Muscle of leg (tissue), 11 donors: ENCODE results near the gene PASK. TPM values are rescaled to one million over a fixed set of nuclear protein-coding genes. Genes with fewer than 3 reads are reported as not detected.
A peak's percentile ranks its signal among the peaks of the same experiment; 100 is the strongest.

ENCODE experiments used
- DNase-seq: peaks from one replicate; pipeline ENCODE4 v3.0.0; 2013
- H3K27ac ChIP-seq: one replicate; pipeline ENCODE4 v1.5.1; 2013; ENCODE audit warnings: mild to moderate bottlenecking, low read length, control low read depth
- H3K27me3 ChIP-seq: one replicate; pipeline ENCODE4 v1.6.1; 2013; ENCODE audit warnings: low read length; ENCODE audit not compliant: control insufficient read depth, insufficient read depth
- H3K36me3 ChIP-seq: one replicate; pipeline ENCODE4 v1.6.1; 2013; ENCODE audit warnings: low read length; ENCODE audit not compliant: control insufficient read depth, insufficient read depth
- H3K4me1 ChIP-seq: one replicate; pipeline ENCODE4 v1.6.1; 2013; ENCODE audit warnings: low read length; ENCODE audit not compliant: control insufficient read depth, insufficient read depth
- H3K4me3 ChIP-seq: one replicate; pipeline ENCODE4 v1.5.1; 2013; ENCODE audit warnings: low read length, control low read depth
- H3K9me3 ChIP-seq: replicated peaks from 2 replicates; pipeline ENCODE4 v1.6.1; 2013; ENCODE audit warnings: low read depth, low read length; ENCODE audit not compliant: control insufficient read depth
- WGBS: methylation state at CpG from one replicate; pipeline ENCODE4 v1.1.5; 2013; ENCODE audit warnings: missing lambda C conversion rate; ENCODE audit not compliant: insufficient coverage; 5-methylcytosine and 5-hydroxymethylcytosine counted together
- polyA plus RNA-seq, 8 donors: library from polyadenylated mRNA; unstranded; fragments of 120-200 nt; gene quantifications; one replicate each; pipeline versions ENCODE4 v1.2.1 to v1.2.3, GENCODE V29; 2013; ENCODE audit warnings: inconsistent platforms in 1 of 8, low replicate concordance in 1 of 8; ENCODE audit not compliant: insufficient read length in 8 of 8, insufficient read depth in 1 of 8
- total RNA-seq: library from RNA; stranded (reverse); fragments of 120-200 nt; gene quantifications from one replicate; pipeline ENCODE4 v1.2.4, GENCODE V29; 2013

PASK gene
- total and polyA plus RNA-seq, 9 donors = 2.2 to 8.6 (median 6.1) TPM

GRCh38 chr2:241149675-241149924 lies 328 bp upstream of the PASK start:
- DNase-seq = no peak
- H3K4me3 ChIP-seq = peak overlapping the region; percentile 77
- no peaks in the 10 kb centered on the region for H3K9me3 ChIP-seq
- H3K36me3 ChIP-seq = peaks cover 7% of the 10 kb centered on the region
- no peaks in the 10 kb centered on the region for H3K27me3 ChIP-seq
- H3K27ac ChIP-seq = peak overlapping the region; percentile 77
- H3K4me1 ChIP-seq = peaks cover 21% of the 10 kb centered on the region
- 2% methylated on average over 23 of the region's 23 CpGs for WGBS

DNA sequence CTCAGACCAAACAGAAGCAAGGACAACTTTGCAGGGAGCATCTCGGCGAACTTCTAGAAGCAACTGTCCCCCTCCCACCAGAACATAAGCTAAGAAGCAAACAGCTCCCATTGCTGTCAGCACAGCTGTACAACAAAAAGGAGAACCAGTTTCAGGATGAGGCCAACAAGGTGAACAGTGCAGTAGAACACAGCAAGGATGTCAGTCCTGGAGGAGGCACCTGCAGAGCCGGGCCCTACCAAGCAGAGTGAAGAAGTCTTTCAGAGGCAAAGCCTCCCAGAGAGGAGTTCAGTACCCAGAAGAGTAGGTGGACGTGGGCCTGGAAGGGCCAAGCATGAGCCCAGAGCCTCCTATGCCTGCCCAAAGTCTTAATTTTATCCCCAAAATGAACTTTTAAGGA lies 1.0 kb downstream of the PASK start:
- Histone ChIP-seq H3K27ac (no peak overlapping the region), H3K9me3 (no peaks in the 10 kb centered on the region), H3K4me3 (no peak overlapping the region), H3K27me3 (no peaks in the 10 kb centered on the region), H3K4me1 (peaks cover 21% of the 10 kb centered on the region), H3K36me3 (peaks cover 1% of the 10 kb centered on the region)
- no peak for DNase-seq
- 50% methylated on average over 1 of the region's 4 CpGs for WGBS

DNA sequence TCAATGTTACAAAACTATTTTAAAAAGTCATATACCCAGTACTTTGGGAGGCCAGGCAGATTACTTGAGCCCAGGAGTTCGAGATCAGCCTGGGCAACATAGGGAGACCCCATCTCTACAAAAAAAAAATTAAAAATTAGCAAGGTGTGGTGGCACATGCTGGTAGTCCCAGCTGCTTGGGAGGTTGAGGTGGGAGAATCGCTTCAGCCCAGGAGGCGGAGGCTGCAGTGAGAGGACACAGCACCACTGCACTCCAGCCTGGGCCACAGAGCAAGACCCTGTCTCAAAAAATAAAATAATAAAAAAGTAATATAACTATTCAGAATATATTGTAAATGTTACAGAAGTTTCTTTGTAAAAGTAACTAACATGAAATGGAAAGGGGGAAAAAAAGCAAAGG lies 1.9 kb downstream of the PASK start:
- Histone ChIP-seq H3K27me3 (no peaks in the 10 kb centered on the region), H3K4me1 (peaks cover 21% of the 10 kb centered on the region), H3K9me3 (no peaks in the 10 kb centered on the region), H3K27ac (no peak overlapping the region), H3K4me3 (no peak overlapping the region), H3K36me3 (no peaks in the 10 kb centered on the region)
- WGBS = no CpG with 5 or more reads among the region's 3 CpGs
- no peak for DNase-seq

DNA sequence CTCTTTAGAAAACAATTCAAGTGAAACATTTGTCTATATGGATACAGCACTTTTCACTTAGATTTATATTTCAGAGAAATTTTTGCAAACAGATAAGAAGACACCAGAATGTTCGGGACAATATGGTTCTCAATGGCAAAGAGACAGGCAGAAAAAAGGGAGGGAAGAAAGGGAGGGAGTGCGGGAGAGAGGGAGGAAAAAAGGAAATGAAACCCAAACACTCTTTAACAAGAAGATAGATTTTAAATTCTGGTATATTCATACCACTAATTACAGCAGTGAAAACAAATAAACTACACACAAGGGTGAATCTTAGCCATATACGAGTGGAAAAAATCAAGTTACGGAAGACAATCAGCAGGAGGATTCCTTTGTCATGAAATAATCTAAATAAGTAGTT lies 3.0 kb downstream of the PASK start:
- no peak for DNase-seq
- peaks cover 12% of the 10 kb centered on the region for H3K4me1 ChIP-seq
- no peaks in the 10 kb centered on the region for H3K36me3 ChIP-seq
- WGBS = no CpG with 5 or more reads among the region's 4 CpGs
- H3K4me3 ChIP-seq = no peak overlapping the region
- no peaks in the 10 kb centered on the region for H3K27me3 ChIP-seq
- H3K27ac ChIP-seq = no peak overlapping the region
- no peaks in the 10 kb centered on the region for H3K9me3 ChIP-seq

- Histone ChIP-seq H3K36me3 (peaks cover 11% of the 10 kb centered on the region), H3K4me1 (no peaks in the 10 kb centered on the region), H3K27me3 (no peaks in the 10 kb centered on the region), H3K9me3 (no peaks in the 10 kb centered on the region), H3K27ac (no peak overlapping the region), H3K4me3 (no peak overlapping the region)
- no peak for DNase-seq
- WGBS = 74% methylated on average over 7 of the region's 9 CpGs
These were observed 6.7 kb downstream of the PASK start for GRCh38 chr2:241142593-241142992.

- WGBS = 93% methylated on average over 4 of the region's 6 CpGs
- Histone ChIP-seq H3K36me3 (peaks cover 11% of the 10 kb centered on the region), H3K27ac (no peak overlapping the region), H3K4me3 (no peak overlapping the region), H3K27me3 (no peaks in the 10 kb centered on the region), H3K9me3 (no peaks in the 10 kb centered on the region), H3K4me1 (no peaks in the 10 kb centered on the region)
- DNase-seq = no peak
These were observed 7.2 kb downstream of the PASK start for GRCh38 chr2:241142063-241142462.

DNA sequence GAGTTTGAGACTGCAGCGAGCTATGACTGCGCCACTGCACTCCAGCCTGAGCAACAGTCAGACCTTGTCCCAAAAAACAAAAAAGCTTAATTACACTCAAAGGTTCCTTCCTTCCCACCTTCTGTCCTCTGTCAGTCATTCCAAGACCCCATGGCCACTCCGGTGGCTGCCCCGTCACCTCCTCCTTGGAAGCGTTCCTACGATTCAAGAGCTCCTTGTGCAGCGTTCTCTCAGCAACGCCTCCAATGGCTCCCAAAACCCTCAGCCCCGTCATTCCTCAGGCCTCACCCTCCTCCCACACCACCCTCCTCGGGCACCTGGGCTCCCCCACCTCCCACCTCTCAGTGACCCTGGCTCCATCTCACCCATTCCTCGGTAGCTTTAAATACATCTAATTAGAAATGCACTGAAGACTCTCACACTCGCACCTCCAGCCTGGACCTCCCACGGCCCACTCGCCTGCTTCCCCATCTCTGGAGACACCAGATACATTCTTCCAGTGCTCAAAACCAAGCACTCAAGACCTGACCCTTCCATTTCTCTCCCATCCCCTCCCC lies 8.0 kb downstream of the PASK start:
- no peaks in the 10 kb centered on the region for H3K9me3 ChIP-seq
- WGBS = 91% methylated on average over 14 of the region's 14 CpGs
- peaks cover 11% of the 10 kb centered on the region for H3K36me3 ChIP-seq
- no peak overlapping the region for H3K4me3 ChIP-seq
- no peaks in the 10 kb centered on the region for H3K4me1 ChIP-seq
- DNase-seq = no peak
- H3K27ac ChIP-seq = no peak overlapping the region
- no peaks in the 10 kb centered on the region for H3K27me3 ChIP-seq

DNA sequence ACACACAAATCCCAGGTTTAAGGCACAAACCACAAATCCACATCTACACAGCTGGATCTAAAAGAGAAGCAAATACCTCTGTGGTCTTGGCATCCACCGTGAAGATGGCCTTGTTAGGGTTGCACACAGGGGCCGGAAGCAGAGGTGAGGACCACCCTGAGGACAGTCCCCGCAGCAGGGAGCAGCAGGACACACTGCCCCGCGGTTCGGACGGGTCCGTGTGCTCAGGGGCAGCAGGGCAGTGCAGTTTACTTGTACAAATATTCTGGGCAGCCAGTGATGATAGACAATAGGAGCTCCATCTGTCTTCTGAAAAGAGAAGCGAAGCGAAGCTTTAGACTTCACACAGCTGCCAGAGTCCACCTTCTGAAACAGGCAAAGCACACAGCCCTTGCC lies 8.8 kb downstream of the PASK start:
- Histone ChIP-seq H3K9me3 (no peaks in the 10 kb centered on the region), H3K36me3 (peaks cover 11% of the 10 kb centered on the region), H3K27ac (no peak overlapping the region), H3K4me1 (no peaks in the 10 kb centered on the region), H3K27me3 (no peaks in the 10 kb centered on the region), H3K4me3 (no peak overlapping the region)
- no peak for DNase-seq
- WGBS = 87% methylated on average over 10 of the region's 10 CpGs

- H3K4me3 ChIP-seq = no peak overlapping the region
- WGBS = 86% methylated on average over 19 of the region's 24 CpGs
- DNase-seq = no peak
- no peaks in the 10 kb centered on the region for H3K4me1 ChIP-seq
- H3K9me3 ChIP-seq = no peaks in the 10 kb centered on the region
- peaks cover 11% of the 10 kb centered on the region for H3K36me3 ChIP-seq
- no peak overlapping the region for H3K27ac ChIP-seq
- no peaks in the 10 kb centered on the region for H3K27me3 ChIP-seq
These were observed 9.5 kb downstream of the PASK start for GRCh38 chr2:241139531-241140444.

DNA sequence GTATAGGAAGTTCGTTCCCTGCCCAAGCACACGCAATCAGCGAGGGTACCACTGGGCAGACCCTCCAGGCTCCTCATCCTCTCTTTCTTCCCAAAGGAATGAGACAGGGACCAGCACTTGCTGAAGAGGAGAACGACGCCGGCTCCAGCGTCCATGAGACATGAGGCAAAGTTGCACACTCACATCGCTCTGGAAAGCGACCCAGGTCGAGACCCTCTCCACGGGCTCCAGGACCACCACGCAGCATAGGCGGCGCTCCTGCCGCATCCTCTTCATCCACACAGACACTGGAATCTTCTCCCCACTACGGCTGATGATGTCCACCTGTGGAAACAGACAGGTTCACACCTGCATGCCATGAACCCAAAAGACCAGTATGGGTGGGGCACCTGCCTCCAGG lies 10.8 kb downstream of the PASK start:
- H3K36me3 ChIP-seq = peaks cover 11% of the 10 kb centered on the region
- 99% methylated on average over 9 of the region's 16 CpGs for WGBS
- no peak overlapping the region for H3K4me3 ChIP-seq
- no peaks in the 10 kb centered on the region for H3K4me1 ChIP-seq
- DNase-seq = no peak
- no peaks in the 10 kb centered on the region for H3K9me3 ChIP-seq
- H3K27me3 ChIP-seq = no peaks in the 10 kb centered on the region
- no peak overlapping the region for H3K27ac ChIP-seq
